GM18499 (cell line): ENCODE results near the gene CTNNA3.

ENCODE experiments used
- ATAC-seq: cut with Tn5 transposase; IDR thresholded peaks from one replicate; pipeline ENCODE4 v1.9.1; 2021; ENCODE audit warnings: moderate number of reproducible peaks; ENCODE audit not compliant: insufficient read depth, unreplicated experiment

The CTNNA3 gene

DNA sequence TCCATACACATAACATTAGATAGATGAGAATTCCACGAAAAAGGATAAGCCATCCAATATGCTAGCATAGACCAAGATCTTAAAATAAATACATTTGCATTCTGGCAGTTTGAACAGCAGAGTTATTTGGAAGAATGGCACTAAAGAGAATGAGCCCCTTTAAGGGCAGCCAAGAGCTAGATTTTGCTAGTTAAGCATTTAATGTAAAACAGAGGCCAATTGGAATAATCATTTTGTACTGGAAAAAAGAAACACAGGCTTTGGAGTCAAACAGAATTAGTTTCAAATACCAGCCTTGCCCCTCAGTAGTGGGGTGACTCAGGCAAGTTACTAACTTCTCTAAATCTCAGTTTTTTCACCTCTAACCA is 714.0 kb downstream of the CTNNA3 start:
- no peak for ATAC-seq

DNA sequence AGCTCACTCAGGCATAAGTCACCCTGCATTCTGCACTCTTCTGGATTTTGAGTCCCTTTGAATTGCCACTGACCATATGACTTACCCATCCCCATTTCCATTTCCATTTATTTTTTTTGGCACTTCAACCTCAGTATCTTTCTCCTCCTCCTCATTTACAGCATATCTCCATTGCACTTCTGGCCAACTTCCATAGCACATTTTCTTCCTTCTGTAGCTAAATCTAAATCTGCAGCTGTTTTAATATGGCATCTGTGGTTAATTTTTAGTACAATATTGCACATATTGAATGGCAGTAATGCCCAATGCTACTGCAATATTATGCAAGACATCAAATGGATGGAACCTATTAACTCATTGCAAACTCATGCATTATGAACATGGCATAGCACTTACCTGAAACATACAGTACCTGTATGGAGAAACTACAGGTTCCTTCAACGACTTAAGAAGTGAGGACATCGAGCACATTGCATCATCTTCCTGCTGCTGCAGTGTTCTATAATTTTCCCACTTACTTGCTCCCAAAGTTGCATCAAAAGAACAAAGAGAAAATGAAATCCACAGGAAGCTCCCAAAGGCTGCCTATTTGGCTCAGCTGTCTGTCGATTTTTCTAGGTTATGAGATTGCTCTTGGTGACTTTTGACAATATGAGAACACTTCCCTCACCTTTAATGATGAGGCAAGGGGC is 714.5 kb downstream of the CTNNA3 start:
- ATAC-seq: no peak

DNA sequence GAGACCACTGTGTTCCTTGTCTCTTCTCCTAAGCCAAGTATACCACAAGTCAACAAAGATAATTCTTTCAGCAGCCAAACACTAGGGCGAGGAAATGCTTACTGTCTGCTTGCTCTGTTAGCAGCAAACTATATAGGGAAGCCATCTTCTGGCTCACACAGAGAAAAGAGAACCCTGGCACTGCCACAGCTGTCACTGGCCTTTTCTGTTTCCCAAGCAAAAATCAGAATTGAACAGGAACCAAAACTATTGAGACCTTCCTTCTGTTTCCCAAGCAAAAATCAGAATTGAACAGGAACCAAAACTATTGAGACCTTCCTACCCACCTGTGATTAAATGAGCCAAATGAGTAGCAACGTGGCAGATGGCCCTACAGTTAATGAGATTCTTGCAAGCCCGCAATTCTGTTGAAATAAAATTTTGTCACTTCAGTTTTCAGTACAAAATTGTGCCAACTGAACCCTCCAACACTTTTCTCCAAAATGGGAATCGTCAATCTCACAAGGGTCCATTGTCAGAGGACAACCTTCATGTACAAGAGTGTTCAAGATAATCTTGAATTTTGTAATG is 715.7 kb downstream of the CTNNA3 start:
- ATAC-seq: no peak

DNA sequence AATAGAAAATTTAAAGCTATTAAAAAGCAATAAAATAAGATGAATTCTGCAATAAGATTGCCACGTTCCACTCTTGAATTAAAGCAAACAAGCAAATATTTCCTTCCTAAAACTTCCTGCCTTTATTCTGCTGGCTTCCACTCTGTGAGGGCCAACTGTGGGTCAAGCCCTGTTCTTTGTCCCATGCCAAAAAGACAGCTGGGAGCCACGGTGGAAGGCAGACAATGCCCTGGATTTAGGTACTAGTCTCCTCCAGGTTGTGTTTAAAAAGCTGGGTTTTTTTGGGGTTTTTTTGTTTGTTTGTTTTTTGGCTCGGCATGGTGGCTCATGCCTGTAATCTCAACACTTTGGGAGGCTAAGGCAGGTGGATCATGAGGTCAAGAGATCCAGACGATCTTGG is 731.0 kb downstream of the CTNNA3 start:
- no peak for ATAC-seq

DNA sequence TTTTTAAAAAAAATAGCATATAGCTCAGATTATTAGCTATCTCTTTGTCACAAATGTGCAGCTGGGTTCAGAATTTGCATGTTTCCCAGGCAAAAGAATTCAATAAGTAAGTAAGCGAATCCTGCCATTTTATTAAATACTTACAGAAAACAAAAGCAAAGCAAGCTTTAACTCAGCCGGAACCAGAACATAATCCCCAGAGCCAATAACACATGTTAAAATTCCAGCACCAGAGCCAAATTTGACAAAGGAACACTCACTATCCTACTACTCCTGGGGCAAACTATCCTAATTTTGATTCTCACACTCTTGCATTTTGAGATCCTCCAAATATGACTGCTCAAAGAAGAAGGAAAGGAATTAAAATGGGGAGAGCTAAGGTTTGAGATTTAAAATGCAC is 737.5 kb downstream of the CTNNA3 start:
- no peak for ATAC-seq

DNA sequence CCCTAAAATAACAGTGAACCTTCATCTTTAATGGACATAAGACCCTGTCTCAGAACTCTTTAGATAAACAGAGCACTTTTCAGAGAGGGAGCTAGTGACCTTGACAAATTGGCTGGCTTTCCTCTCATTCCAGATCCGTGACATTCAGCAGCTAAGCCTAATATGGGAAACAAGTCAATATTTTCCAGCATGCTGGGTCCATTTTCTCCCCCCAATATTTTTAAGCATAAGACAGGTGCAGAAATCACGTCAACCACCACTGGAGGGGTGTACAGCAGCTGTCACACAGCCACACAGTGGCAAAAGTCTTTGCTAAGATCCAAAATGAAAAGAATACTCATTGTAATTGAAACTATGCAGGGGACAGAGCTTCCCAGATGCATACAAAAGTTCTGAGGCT is 744.1 kb downstream of the CTNNA3 start:
- ATAC-seq: no peak

DNA sequence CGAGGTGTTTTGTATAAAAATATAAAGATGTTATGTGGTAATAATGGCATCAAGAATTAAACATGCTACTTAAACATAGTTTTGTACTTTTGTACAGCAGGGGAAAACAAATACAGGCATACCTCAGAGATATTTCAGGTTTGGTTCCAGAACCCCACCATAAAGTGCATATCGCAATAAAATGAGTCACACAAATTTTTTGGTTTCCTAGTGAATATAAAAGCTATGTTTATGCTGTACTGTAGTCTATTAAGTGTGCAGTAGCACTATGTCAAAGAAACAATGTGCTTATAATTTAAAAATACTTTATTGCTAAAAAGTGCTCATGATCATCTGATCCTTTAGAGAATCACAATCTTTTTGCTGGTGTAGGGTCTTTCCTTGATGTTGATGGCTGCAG is 752.4 kb downstream of the CTNNA3 start:
- no peak for ATAC-seq

DNA sequence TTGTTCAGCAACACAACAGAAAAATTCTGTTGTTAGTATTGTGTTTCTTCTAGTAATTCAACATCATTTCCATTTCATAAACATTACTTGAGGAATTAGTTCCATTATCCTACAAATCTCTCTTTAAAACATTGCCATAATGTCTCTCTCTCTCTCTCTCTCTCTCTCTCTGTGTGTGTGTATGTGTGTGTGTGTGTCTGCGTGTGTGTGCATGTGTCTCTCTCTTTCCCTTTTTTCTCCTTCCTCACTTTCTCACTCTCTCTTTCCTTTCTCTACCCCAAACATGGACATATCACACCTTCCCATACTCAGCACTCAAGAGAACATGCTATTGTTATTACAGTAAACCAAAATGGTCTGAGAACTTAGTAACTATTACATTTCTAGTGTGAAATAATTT is 753.6 kb downstream of the CTNNA3 start:
- ATAC-seq: no peak

DNA sequence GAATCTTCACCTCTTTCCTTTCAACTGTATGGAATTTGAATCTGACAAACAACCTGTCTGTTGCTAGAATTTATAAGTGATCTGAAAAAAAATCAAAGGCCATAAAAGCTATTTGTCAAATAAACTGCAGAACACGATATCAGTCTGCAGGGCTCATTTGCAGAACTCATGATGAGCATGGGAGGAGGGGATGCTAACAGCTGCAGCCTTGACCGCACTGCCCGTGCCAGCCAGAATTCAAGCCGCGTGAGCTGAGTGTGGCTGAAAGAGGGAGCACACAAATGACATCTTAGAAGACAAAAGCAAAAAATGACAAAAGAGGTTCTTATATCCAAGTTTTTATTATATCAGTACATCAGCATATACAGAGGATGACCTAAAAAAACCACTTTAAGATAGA is 754.5 kb downstream of the CTNNA3 start:
- ATAC-seq: no peak

DNA sequence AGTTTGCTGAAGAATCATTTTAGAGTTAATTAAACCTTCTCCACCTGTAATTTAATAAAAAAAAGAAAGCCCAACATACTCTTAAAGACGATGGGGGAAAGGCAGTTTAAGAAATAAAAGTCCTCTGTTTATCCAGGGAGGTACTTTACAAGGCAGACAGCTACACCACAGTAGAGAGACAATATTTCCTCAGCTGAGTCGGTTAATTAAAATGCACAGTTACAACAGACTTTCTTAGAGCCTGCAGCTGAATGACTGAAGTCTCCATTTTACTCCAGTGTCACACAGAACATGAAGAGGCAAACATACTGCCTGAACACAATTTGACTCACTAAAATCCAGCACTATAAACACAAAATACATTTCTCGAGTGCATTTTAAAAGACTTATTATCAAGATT is 755.0 kb downstream of the CTNNA3 start:
- no peak for ATAC-seq

DNA sequence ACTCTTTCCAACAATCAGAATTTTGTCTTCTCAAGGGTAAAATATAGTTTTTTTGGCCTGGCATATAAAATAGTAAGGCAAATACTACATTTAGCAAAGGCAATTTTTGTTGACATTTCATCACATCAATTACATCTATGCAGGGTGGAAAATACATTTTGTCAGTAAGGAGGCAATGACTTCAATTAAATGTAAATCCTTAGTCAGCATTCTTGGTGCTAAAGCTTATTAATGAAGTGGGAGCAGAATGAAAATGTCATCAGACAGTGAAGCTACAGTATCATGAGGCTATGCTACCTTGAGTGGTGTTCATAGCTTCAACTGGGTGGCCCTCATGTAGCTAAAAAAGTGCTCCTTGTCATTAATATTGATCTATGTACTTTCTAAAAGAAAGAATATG is 761.3 kb downstream of the CTNNA3 start:
- no peak for ATAC-seq

DNA sequence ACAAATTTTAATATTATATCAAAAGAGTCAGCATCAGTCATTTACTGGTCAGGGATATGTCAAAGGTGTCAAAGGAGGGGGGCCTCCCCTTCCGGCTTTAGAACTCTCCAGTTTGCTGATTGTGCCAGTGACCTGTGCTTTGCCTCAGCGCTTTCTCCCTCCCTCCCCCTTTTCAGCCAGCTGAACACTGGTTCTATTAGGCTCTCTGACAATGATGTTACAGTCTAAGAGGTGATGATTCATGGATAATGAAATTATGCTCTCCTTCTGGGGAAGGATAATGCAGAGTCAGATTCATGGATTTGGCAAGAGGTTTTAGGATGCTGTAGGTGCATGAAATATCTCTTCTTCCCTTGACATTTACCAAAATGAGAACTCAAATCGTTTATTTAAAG is 764.0 kb downstream of the CTNNA3 start:
- ATAC-seq: no peak

DNA sequence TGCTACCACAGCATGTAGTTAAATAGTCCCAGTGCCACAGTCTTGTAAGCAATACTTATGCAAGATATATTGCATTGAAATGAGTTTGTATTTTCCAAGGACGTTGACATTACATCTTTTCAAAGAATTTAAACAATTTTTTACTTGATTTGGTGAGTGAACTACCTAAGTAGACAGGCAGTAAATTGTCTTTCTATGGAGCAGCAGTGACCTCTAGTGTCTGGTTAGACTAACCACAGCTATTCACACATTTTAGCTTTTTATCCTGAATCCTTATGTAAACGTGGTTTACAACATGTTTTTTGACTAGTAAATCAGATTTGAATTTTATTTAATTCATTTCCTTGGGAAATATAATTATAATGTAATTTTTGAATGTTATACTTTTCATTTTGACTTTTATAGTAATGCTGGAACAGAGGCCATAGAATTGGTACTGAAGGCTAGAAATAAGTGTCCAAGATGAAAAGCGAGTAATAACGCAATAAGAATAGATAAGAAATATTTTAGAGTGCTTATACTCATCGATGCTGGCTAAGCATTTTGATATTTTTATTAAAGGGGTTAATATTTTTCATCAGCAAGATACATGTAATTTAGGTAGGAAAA is 764.6 kb downstream of the CTNNA3 start:
- ATAC-seq: peak; percentile 76

DNA sequence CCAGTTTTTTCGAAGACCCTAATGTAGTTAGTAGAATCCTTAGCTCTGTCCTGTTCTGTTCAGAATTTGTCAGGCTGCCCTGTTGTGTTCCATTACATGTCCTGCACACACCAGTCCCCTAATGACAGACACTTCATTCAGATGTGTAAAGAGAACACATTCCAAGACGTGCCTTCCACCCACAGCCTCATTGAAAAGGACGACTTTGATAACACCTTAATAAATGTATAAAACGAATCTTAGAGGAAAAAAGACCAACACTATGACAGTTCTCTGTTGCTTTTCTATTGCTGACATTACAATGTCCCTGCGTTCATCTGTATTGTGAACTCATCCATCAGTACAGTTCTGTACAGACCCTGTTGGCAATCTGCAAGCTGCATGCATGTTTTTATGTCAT is 766.6 kb downstream of the CTNNA3 start:
- no peak for ATAC-seq

DNA sequence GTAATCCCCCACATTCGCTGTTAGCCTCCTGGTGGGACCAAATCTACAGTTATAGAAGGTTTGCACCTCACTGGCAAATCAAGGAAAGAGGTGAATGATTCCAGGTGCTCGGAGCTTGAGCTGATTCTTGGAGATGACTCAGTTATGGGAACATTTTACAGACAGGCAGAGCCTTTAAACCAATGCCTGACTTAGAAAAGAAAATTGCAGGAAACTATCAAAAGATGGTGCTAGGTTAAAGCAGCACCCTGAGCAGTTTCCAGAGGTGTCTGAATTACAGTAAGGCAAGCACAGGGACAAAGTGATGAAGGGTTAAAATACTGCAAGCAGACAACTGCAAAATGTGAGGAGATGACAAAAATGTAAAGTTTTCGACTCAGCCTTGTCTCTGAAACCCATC is 767.2 kb downstream of the CTNNA3 start:
- ATAC-seq: no peak

DNA sequence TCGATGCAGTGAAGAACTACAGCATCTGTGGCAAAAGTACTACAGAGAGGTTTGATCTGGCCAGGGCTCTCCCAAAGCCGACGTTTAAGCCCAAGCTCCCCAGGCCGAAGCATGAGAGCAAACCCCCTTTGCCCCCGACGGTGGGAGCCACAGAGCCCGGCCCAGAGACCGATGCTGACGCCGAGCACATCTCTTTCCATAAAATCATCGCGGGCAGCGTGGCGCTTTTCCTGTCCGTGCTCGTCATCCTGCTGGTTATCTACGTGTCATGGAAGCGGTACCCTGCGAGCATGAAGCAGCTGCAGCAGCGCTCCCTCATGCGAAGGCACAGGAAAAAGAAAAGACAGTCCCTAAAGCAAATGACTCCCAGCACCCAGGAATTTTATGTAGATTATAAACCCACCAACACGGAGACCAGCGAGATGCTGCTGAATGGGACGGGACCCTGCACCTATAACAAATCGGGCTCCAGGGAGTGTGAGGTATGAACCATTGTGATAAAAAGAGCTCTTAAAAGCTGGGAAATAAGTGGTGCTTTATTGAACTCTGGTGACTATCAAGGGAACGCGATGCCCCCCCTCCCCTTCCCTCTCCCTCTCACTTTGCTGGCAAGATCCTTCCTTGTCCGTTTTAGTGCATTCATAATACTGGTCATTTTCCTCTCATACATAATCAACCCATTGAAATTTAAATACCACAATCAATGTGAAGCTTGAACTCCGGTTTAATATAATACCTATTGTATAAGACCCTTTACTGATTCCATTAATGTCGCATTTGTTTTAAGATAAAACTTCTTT is 767.8 kb downstream of the CTNNA3 start:
- ATAC-seq: no peak

DNA sequence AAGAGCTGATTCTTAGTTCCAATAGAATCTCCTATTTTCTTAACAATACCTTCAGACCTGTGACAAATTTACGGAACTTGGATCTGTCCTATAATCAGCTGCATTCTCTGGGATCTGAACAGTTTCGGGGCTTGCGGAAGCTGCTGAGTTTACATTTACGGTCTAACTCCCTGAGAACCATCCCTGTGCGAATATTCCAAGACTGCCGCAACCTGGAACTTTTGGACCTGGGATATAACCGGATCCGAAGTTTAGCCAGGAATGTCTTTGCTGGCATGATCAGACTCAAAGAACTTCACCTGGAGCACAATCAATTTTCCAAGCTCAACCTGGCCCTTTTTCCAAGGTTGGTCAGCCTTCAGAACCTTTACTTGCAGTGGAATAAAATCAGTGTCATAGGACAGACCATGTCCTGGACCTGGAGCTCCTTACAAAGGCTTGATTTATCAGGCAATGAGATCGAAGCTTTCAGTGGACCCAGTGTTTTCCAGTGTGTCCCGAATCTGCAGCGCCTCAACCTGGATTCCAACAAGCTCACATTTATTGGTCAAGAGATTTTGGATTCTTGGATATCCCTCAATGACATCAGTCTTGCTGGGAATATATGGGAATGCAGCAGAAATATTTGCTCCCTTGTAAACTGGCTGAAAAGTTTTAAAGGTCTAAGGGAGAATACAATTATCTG is 768.6 kb downstream of the CTNNA3 start:
- ATAC-seq: no peak

DNA sequence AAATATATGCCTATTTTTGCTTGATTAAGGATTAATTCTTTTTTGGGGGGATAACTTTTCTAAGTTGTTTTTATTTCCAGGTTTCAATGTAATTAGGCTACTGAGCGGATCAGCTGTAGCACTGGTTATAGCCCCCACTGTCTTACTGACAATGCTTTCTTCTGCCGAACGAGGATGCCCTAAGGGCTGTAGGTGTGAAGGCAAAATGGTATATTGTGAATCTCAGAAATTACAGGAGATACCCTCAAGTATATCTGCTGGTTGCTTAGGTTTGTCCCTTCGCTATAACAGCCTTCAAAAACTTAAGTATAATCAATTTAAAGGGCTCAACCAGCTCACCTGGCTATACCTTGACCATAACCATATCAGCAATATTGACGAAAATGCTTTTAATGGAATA is 769.2 kb downstream of the CTNNA3 start:
- ATAC-seq: no peak

DNA sequence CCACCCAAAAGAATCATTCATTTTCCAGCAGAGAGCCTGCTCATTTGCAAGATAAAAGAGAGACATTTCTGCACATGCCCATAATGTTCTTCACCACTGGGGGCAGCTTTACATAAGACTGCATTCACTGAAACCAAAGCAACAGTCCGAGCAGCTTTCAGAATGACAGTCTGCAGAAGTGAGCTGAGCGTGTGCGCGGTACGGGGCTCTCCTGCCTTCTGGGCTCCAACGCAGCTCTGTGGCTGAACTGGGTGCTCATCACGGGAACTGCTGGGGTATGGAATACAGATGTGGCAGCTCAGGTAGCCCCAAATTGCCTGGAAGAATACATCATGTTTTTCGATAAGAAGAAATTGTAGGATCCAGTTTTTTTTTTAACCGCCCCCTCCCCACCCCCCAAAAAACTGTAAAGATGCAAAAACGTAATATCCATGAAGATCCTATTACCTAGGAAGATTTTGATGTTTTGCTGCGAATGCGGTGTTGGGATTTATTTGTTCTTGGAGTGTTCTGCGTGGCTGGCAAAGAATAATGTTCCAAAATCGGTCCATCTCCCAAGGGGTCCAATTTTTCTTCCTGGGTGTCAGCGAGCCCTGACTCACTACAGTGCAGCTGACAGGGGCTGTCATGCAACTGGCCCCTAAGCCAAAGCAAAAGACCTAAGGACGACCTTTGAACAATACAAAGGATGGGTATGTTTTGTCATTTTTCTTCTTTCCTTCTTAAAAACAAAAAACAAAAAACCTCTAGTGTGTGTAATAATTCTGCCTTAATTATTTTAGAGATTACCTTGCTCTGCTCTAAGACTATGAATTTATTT is 769.9 kb downstream of the CTNNA3 start, which contains the start of gene LRRTM3:
Gene LRRTM3 (plus strand): TSS at position 141 of the 820 bp plus-strand sequence.
- peak; percentile 100 for ATAC-seq

DNA sequence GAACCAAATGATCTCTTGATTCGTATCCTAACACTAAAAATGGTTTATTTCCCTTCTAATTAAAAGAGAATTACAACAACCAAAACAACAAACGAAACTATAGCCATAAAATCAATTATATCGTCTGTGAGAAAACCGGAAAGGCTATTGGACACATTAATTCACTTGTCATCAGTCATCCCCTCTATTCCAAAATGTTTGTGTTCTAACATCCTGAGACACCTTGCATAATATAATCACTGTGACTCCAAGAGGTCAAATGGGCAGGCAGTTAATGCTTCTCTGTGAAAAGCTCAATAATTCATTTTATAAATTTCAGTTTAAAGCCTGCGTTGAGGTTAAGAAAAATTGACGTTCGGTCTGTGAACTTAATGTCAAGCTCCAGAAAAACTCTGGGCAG is 770.6 kb downstream of the CTNNA3 start:
- ATAC-seq: no peak
